CD4-positive, alpha-beta T cell (primary cell): ENCODE measurements around the gene SREK1. TPM values are rescaled to one million over a fixed set of nuclear protein-coding genes. Genes with fewer than 3 reads are reported as not detected.

Experiments used
- ATAC-seq: fragments of 200-7000 bp; cut with Tn5 transposase; one replicate; pipeline ENCODE4 v1.10.0; 2022; ENCODE audit warnings: mild to moderate bottlenecking; ENCODE audit not compliant: poor library complexity
- CTCF ChIA-PET: fragments of 350-600 bp; sonication (Branson Sonifier 250); formaldehyde crosslinking; loops from one replicate; lab custom pipeline; 2021; ENCODE audit warnings: antibody characterized with exemption, inconsistent platforms; lab: Charles Lee
- POLR2A ChIA-PET: fragments of 350-600 bp; sonication (Branson Sonifier 250); formaldehyde crosslinking; loops from one replicate; lab custom pipeline; 2021; ENCODE audit warnings: antibody characterized with exemption, inconsistent platforms; lab: Charles Lee
- DNase-seq, 14 experiments: peaks; one replicate each; pipeline ENCODE4 v3.0.0-alpha.2; 2013 to 2020; ENCODE audit warnings: mixed read lengths in 2 of 14
- H3K27ac ChIP-seq, 2 donors: one replicate each; pipeline versions ENCODE4 v1.5.1 to v1.7.0; 2013; ENCODE audit warnings: low read length in 2 of 2, low read depth in 1 of 2, mild to moderate bottlenecking in 1 of 2
- H3K27me3 ChIP-seq, 2 experiments: 1 replicate in 1 of 2; 2 replicates in 1 of 2; pipeline versions ENCODE4 v1.6.1 to v1.7.0; 2013; ENCODE audit warnings: low read length in 2 of 2, control low read depth in 1 of 2, mild to moderate bottlenecking in 1 of 2, moderate library complexity in 1 of 2; ENCODE audit not compliant: insufficient read depth in 2 of 2, control insufficient read depth in 1 of 2
- H3K36me3 ChIP-seq: one replicate; pipeline ENCODE4 v1.6.1; 2013; ENCODE audit warnings: low read length, control low read depth; ENCODE audit not compliant: insufficient read depth
- H3K4me1 ChIP-seq: one replicate; pipeline ENCODE4 v1.6.1; 2013; ENCODE audit warnings: low read length, control low read depth; ENCODE audit not compliant: insufficient read depth
- H3K4me3 ChIP-seq: one replicate; pipeline ENCODE4 v1.5.1; 2013; ENCODE audit warnings: mild to moderate bottlenecking, low read length, moderate library complexity
- H3K9me3 ChIP-seq, 2 experiments: 1 replicate in 1 of 2; 2 replicates in 1 of 2; pipeline versions ENCODE4 v1.6.1 to v1.7.0; 2013; ENCODE audit warnings: low read length in 2 of 2, mild to moderate bottlenecking in 2 of 2, control low read depth in 1 of 2, moderate library complexity in 1 of 2; ENCODE audit not compliant: control insufficient read depth in 1 of 2, insufficient read depth in 1 of 2
- H3K27ac Mint-ChIP-seq: one replicate; pipeline ENCODE4 v1.8.0; 2020; ENCODE audit warnings: mixed read lengths
- H3K27me3 Mint-ChIP-seq: one replicate; pipeline ENCODE4 v1.8.0; 2021; ENCODE audit warnings: mixed read lengths
- H3K36me3 Mint-ChIP-seq: one replicate; pipeline ENCODE4 v1.8.0; 2021; ENCODE audit warnings: low read depth, mixed read lengths
- H3K4me1 Mint-ChIP-seq: one replicate; pipeline ENCODE4 v1.8.0; 2021; ENCODE audit warnings: low read depth, mixed read lengths
- H3K4me3 Mint-ChIP-seq: one replicate; pipeline ENCODE4 v1.8.0; 2020; ENCODE audit warnings: mild to moderate bottlenecking, mixed read lengths
- H3K9me3 Mint-ChIP-seq: one replicate; pipeline ENCODE4 v1.8.0; 2020; ENCODE audit warnings: mixed read lengths
- intact Hi-C, 2 experiments: fragments of 100-400 bp; cut with DNase I in 1 of 2; cut with micrococcal nuclease in 1 of 2; formaldehyde crosslinking; loops; one replicate each; pipeline versions ENCODE4 v1.15.1 to v1.9.0; 2023 to 2025; cut with DNase I, micrococcal nuclease
- total RNA-seq, 174 experiments: library from RNA in 2 of 174; stranded (reverse) in 2 of 174; gene quantifications; one replicate each; pipeline ENCODE4 v1.2.3 and lab custom pipeline; 2021 to 2026
- TF ChIP-seq, protein P1 (sequence below): fragments of 200-600 bp; IDR thresholded peaks from one replicate; pipeline ENCODE4 v1.8.0; 2022; ENCODE audit warnings: antibody characterized with exemption, mild to moderate bottlenecking

Gene SREK1
- total RNA-seq, 2 experiments from 2014 or later = 137 to 155 TPM

GRCh38 chr5:66193419-66193818, 49.3 kb downstream of the SREK1 start:
- H3K36me3 ChIP-seq = no peaks in the 10 kb centered on the region
- CTCF ChIA-PET = no interaction called here
- DNase-seq (no peak), ATAC-seq (no peak)
- no peaks in the 10 kb centered on the region for H3K4me1 Mint-ChIP-seq
- no peaks in the 10 kb centered on the region for H3K9me3 ChIP-seq
- H3K4me3 ChIP-seq = no peak overlapping the region
- POLR2A ChIA-PET = no interaction called here
- H3K36me3 Mint-ChIP-seq = peaks cover 7% of the 10 kb centered on the region
- H3K27me3 ChIP-seq = no peaks in the 10 kb centered on the region
- H3K9me3 Mint-ChIP-seq = peaks cover 3% of the 10 kb centered on the region
- intact Hi-C loops = no loop called here
- H3K27me3 Mint-ChIP-seq = no peaks in the 10 kb centered on the region
- no peaks in the 10 kb centered on the region for H3K4me1 ChIP-seq
- H3K4me3 Mint-ChIP-seq = no peak overlapping the region
- TF ChIP-seq, protein P1, sequence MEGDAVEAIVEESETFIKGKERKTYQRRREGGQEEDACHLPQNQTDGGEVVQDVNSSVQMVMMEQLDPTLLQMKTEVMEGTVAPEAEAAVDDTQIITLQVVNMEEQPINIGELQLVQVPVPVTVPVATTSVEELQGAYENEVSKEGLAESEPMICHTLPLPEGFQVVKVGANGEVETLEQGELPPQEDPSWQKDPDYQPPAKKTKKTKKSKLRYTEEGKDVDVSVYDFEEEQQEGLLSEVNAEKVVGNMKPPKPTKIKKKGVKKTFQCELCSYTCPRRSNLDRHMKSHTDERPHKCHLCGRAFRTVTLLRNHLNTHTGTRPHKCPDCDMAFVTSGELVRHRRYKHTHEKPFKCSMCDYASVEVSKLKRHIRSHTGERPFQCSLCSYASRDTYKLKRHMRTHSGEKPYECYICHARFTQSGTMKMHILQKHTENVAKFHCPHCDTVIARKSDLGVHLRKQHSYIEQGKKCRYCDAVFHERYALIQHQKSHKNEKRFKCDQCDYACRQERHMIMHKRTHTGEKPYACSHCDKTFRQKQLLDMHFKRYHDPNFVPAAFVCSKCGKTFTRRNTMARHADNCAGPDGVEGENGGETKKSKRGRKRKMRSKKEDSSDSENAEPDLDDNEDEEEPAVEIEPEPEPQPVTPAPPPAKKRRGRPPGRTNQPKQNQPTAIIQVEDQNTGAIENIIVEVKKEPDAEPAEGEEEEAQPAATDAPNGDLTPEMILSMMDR = no peak
- H3K27ac Mint-ChIP-seq = no peak overlapping the region
- H3K27ac ChIP-seq = no peak overlapping the region

- TF ChIP-seq, protein P1 = no peak
- no peak for ATAC-seq
- Histone ChIP-seq H3K4me3 (no peak overlapping the region), H3K4me1 (no peaks in the 10 kb centered on the region), H3K27me3 (no peaks in the 10 kb centered on the region), H3K27ac (no peak overlapping the region), H3K9me3 (no peaks in the 10 kb centered on the region), H3K36me3 (no peaks in the 10 kb centered on the region)
- no peak overlapping the region for H3K4me3 Mint-ChIP-seq
- intact Hi-C loops = no loop called here
- DNase-seq = no peak
- no peaks in the 10 kb centered on the region for H3K9me3 Mint-ChIP-seq
- peaks cover 7% of the 10 kb centered on the region for H3K36me3 Mint-ChIP-seq
- H3K27me3 Mint-ChIP-seq = no peaks in the 10 kb centered on the region
- ChIA-PET CTCF (no interaction called here), POLR2A (no interaction called here)
- H3K27ac Mint-ChIP-seq = no peak overlapping the region
- H3K4me1 Mint-ChIP-seq = no peaks in the 10 kb centered on the region
Measured at GRCh38 chr5:66197764-66198405, 53.8 kb downstream of the SREK1 start.

DNA sequence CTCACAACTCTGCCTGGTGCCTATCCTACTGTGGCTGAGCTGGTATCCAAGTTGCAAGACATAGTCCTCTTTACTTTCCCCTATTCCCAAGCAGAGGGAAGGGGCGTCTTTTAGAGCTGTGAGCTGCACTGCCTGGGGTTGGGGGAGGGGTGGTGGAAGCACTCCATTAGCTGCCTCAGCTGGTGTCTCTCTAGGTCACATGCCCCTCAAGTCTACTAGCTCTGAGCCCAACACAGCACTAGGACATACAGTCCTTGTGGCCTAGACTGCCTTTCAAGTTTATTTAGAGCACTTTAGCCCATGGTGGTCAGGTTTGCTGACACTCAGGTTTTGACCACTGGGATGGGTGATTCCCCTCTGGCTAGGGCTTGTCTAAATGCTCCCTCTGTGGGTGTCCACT, 54.7 kb downstream of the SREK1 start:
- Mint-ChIP-seq H3K27me3 (no peaks in the 10 kb centered on the region), H3K9me3 (no peaks in the 10 kb centered on the region), H3K4me3 (no peak overlapping the region), H3K4me1 (no peaks in the 10 kb centered on the region), H3K36me3 (peaks cover 7% of the 10 kb centered on the region), H3K27ac (no peak overlapping the region)
- no peaks in the 10 kb centered on the region for H3K27me3 ChIP-seq
- TF ChIP-seq, protein P1 = no peak
- H3K27ac ChIP-seq = no peak overlapping the region
- POLR2A ChIA-PET = no interaction called here
- H3K36me3 ChIP-seq = no peaks in the 10 kb centered on the region
- H3K9me3 ChIP-seq = no peaks in the 10 kb centered on the region
- ATAC-seq (no peak), DNase-seq (no peak)
- H3K4me3 ChIP-seq = no peak overlapping the region
- no peaks in the 10 kb centered on the region for H3K4me1 ChIP-seq
- CTCF ChIA-PET = no interaction called here
- intact Hi-C loops = no loop called here
